Nephron progenitor cell (in vitro differentiated cells): ENCODE measurements around the gene KCNS1.

Experiments
- DNase-seq: peaks from one replicate; pipeline ENCODE4 v3.0.0; 2021
- H3K27ac Mint-ChIP-seq: 2 replicates; pipeline ENCODE4 v1.8.0; 2021; ENCODE audit warnings: mild to moderate bottlenecking, moderate library complexity, mixed read lengths
- H3K27me3 Mint-ChIP-seq: 2 replicates; pipeline ENCODE4 v1.8.0; 2021; ENCODE audit warnings: mild to moderate bottlenecking, low read depth, mixed read lengths; ENCODE audit not compliant: poor library complexity
- H3K36me3 Mint-ChIP-seq: 2 replicates; pipeline ENCODE4 v1.8.0; 2021; ENCODE audit warnings: low read depth, mixed read lengths
- H3K4me1 Mint-ChIP-seq: 2 replicates; pipeline ENCODE4 v1.8.0; 2021; ENCODE audit warnings: mixed read lengths
- H3K4me3 Mint-ChIP-seq: 2 replicates; pipeline ENCODE4 v1.8.0; 2021; ENCODE audit warnings: mild to moderate bottlenecking, moderate library complexity, mixed read lengths
- H3K9me3 Mint-ChIP-seq: 2 replicates; pipeline ENCODE4 v1.8.0; 2021; ENCODE audit warnings: mild to moderate bottlenecking, moderate library complexity, mixed read lengths
- CTCF ChIP-seq: fragments of 200-600 bp; sonication (generic); IDR thresholded peaks from 2 replicates; pipeline ENCODE4 v1.5.0; 2021; ENCODE audit warnings: antibody characterized with exemption

The KCNS1 gene

DNA sequence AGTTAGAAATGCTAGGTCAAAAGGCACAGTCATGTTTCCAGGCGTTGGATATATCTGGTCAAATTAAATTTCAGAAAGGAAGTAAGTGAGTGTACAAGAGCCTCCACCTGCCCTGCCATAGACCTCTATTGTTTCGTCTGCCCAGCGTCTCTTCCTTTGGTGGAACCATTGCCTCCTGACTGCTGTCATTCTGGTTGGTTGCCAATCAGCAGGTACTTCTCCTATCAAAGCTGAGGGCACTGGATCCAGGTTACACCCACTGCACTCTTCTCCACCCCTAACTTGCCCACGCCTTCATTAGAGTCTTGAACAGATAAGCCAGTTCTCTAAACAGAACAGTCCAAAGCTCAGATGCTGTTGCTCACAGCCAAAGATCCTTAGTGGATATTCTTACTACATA is 16.7 kb upstream of the KCNS1 start:
- no peaks in the 10 kb centered on the region for H3K4me1 Mint-ChIP-seq
- TF ChIP-seq CTCF = no peak
- no peak overlapping the region for H3K4me3 Mint-ChIP-seq
- no peak for DNase-seq
- H3K27me3 Mint-ChIP-seq = peaks cover 55% of the 10 kb centered on the region
- H3K9me3 Mint-ChIP-seq = peaks cover 12% of the 10 kb centered on the region
- no peaks in the 10 kb centered on the region for H3K36me3 Mint-ChIP-seq
- no peak overlapping the region for H3K27ac Mint-ChIP-seq

DNA sequence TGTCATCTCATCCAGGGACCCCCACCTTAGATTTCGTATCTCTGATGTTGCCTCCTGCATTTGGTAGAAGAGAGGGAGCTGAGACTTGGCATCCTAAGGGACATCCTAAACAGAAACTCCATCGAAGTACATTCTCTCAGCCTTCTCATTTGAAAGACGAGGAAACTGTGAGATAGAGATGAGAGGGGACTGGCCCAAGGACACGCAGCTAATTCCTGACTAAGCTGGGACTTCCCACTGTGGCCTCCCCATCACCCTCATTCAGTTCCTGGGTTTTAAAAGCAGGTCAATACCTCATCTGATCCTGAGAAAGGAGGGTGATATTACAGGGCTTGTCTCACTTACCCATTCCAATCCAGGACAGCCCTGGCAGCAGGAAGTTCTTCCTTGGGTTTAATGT is 14.9 kb upstream of the KCNS1 start:
- H3K4me3 Mint-ChIP-seq = no peak overlapping the region
- TF ChIP-seq CTCF = no peak
- H3K27ac Mint-ChIP-seq = no peak overlapping the region
- H3K36me3 Mint-ChIP-seq = no peaks in the 10 kb centered on the region
- no peaks in the 10 kb centered on the region for H3K4me1 Mint-ChIP-seq
- peaks cover 7% of the 10 kb centered on the region for H3K9me3 Mint-ChIP-seq
- no peak for DNase-seq
- peaks cover 56% of the 10 kb centered on the region for H3K27me3 Mint-ChIP-seq

GRCh38 chr20:45115386-45115774 is 14.5 kb upstream of the KCNS1 start:
- DNase-seq = no peak
- TF ChIP-seq CTCF = no peak
- no peak overlapping the region for H3K4me3 Mint-ChIP-seq
- H3K4me1 Mint-ChIP-seq = no peaks in the 10 kb centered on the region
- no peaks in the 10 kb centered on the region for H3K36me3 Mint-ChIP-seq
- H3K9me3 Mint-ChIP-seq = peaks cover 4% of the 10 kb centered on the region
- H3K27ac Mint-ChIP-seq = peak overlapping the region; percentile 22
- peaks cover 52% of the 10 kb centered on the region for H3K27me3 Mint-ChIP-seq

GRCh38 chr20:45114465-45115385 is 13.8 kb upstream of the KCNS1 start, which contains the start of gene WFDC5:
WFDC5 (minus strand) TSS chr20:45115174; CDS start chr20:45115083, 91 bp downstream.
- no peak within 1 kb of the TSS for H3K4me3 Mint-ChIP-seq

GRCh38 chr20:45113865-45114264 is 12.9 kb upstream of the KCNS1 start:
- H3K9me3 Mint-ChIP-seq = no peaks in the 10 kb centered on the region
- no peak overlapping the region for H3K27ac Mint-ChIP-seq
- TF ChIP-seq CTCF = no peak
- peaks cover 48% of the 10 kb centered on the region for H3K27me3 Mint-ChIP-seq
- no peaks in the 10 kb centered on the region for H3K4me1 Mint-ChIP-seq
- no peak overlapping the region for H3K4me3 Mint-ChIP-seq
- H3K36me3 Mint-ChIP-seq = no peaks in the 10 kb centered on the region
- no peak for DNase-seq

More at GRCh38 chr20:45114465-45115385, 13.8 kb upstream of the KCNS1 start, which contains the start of gene WFDC5:
- H3K36me3 Mint-ChIP-seq = no peaks in the 10 kb centered on the region
- TF ChIP-seq CTCF = no peak
- peaks cover 50% of the 10 kb centered on the region for H3K27me3 Mint-ChIP-seq
- no peaks in the 10 kb centered on the region for H3K9me3 Mint-ChIP-seq
- no peak for DNase-seq
- peak within 1 kb of the TSS; percentile 22 for H3K27ac Mint-ChIP-seq
- no peaks in the 10 kb centered on the region for H3K4me1 Mint-ChIP-seq

- H3K4me3 Mint-ChIP-seq = no peak overlapping the region
- H3K27me3 Mint-ChIP-seq = peaks cover 44% of the 10 kb centered on the region
- no peaks in the 10 kb centered on the region for H3K9me3 Mint-ChIP-seq
- TF ChIP-seq CTCF = no peak
- H3K4me1 Mint-ChIP-seq = no peaks in the 10 kb centered on the region
- no peak overlapping the region for H3K27ac Mint-ChIP-seq
- DNase-seq = no peak
- no peaks in the 10 kb centered on the region for H3K36me3 Mint-ChIP-seq
Observed at GRCh38 chr20:45112754-45113153, 11.8 kb upstream of the KCNS1 start.
